Right renal pelvis (tissue), 4 donors: ENCODE data around the gene WDR88. TPM values are rescaled to one million over a fixed set of nuclear protein-coding genes. Genes with fewer than 3 reads are reported as not detected.

Source experiments
- DNase-seq, 4 donors: peaks; one replicate each; pipeline ENCODE4 v3.0.0-alpha.2; 2013; ENCODE audit warnings: low read depth in 4 of 4, low spot score in 3 of 4, missing footprints in 1 of 4
- polyA plus RNA-seq, 4 donors: library from polyadenylated mRNA; unstranded; fragments of 120-200 nt; gene quantifications; one replicate each; pipeline ENCODE4 v1.2.1, GENCODE V29; 2013; ENCODE audit not compliant: insufficient read length in 4 of 4

Gene WDR88, protein sequence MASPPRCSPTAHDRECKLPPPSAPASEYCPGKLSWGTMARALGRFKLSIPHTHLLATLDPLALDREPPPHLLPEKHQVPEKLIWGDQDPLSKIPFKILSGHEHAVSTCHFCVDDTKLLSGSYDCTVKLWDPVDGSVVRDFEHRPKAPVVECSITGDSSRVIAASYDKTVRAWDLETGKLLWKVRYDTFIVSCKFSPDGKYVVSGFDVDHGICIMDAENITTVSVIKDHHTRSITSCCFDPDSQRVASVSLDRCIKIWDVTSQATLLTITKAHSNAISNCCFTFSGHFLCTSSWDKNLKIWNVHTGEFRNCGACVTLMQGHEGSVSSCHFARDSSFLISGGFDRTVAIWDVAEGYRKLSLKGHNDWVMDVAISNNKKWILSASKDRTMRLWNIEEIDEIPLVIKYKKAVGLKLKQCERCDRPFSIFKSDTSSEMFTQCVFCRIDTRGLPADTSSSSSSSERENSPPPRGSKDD
- polyA plus RNA-seq: 1 to 10 TPM in 3 of 4 donors, under 1 TPM in 1; 0.83 to 1.8 (median 1.1) TPM

DNA sequence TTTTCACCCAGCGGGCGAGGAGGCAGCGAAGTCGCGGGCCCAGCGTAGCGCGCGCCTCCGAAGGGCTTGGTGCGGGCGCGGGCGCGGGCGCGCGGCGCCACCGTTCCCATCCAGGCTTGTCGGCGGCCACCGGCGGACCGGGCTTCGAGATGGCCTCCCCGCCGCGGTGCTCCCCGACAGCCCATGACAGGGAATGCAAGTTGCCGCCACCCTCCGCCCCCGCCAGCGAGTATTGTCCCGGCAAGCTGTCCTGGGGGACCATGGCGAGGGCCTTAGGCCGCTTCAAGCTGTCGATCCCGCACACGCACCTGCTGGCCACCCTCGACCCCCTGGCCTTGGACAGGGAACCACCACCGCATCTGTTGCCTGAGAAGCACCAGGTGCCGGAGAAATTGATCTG, at the start of gene WDR88:
TSS of gene WDR88 (plus strand) at position 94 of the 400 bp plus-strand sequence. CDS start at position 150, 56 bp downstream.
- no peak for DNase-seq

DNA sequence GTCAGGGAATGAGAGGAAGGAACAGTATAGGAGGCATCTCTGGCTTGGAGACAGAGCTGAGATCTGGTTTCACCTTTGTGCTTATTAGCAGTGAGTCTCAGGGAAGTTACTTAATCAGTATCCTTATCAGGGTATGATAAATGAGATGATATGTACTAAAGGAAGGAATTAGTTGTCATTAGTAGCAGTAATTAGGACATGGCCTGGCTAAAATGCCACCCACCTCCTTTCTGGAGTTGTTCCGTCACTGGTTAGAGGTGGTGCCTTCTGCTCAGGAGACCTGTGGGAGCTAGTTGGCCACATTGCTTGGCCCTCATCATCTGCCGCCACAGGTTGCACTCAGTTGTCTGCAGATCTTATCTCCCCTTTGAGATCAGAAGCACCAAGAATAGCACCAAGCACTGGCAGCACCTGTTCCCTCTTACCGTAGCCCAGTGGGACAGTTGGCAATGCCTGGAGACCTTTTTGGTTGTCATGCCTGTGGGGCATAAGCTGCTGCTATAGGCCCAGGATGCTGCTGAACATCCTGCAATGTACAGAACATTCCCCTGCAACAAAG, 46.3 kb upstream of the WDR88 start:
- no peak for DNase-seq

DNA sequence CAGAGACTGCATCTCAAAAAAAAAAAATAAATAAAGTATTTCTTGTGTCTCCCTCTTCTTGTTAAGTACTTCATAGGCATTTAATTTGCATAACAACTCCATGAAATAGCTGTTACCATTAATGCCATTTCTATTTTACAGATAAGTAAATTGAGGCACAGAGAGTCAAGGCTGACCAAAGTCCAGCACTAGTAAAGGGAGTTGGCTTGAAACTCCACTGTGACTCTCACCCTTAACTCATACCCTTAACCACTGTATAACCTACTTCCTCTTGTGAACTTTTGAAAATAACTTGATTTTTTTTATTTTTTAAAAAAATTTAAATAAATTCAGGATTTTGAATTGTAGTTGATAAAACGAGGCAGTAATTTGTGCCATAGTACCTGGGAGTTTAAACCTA, 45.0 kb upstream of the WDR88 start:
- DNase-seq: no peak

DNA sequence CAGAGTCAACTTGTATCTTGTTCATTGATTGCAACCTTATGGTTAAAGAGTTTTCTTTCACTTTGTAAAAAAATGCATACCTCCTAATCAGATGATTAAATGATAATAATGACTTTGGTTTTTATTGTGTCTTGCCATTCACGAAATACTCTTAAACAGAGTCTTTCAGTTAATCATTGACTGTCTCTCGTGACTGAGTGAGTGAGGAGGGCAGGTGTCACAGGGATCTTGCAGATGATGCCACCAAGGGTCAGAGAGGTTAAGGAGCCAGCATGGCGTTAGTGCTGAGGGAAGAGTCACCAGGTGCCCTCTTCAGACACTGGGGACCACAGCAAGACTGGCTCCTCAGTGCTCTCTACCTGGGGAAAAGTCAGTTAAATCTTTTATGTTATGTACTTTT, 42.9 kb upstream of the WDR88 start:
- no peak for DNase-seq

DNA sequence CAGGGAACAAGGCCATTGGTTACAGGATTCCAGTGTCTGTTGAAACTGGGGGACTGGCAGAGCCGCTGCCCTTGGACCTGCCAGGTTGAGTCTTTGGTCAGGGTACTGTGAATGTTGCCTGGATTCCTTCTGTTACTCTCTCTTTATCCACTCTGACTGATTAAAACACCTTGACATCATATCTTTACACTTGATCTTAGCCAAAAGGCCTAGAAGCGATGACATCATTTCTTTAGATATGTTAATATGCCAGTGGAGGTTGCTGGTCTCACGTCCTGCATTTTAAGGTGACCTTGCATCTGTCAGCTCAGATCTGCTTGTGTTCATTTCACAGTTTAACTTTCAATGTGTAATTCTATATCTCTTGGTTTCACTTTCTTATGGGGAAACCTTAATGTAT, 41.7 kb upstream of the WDR88 start:
- DNase-seq: no peak

DNA sequence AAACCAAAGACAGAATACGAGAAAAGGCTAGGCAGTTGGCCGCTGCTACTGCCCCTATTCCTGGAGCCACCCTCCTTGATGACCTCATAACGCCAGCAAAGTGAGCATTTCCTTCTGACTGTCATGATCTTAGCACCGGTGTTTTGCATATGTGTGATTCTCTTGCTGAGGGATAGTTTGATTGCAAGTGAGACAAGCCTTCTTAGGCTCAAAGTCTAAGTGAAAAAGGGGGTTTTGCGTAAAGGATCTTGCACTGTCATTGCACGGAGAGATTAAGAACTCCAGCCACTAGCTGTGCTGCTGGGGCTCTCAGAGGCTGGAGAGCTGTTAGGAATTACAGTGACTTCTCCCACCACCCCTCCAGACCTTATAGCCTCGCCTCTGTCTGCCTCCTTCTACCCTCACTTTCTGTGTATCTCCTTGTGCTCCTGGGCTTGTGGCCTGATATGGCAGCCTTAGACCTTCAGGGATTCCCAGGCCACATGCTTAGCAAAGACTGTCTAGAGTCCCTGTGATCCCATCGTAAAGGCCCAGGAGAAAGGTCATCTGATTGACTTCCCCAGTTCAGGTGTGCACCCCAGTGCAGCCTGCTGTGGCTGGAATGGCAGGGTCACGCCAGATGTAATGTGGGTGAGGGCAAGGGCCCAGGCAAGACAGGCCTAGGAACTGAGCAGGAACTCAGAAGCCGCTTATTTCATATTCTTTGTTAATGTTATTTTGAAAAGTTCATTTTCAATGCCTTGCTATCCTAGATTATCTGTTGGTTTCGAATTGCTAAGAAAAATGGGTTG, 38.3 kb upstream of the WDR88 start:
- DNase-seq: no peak

DNA sequence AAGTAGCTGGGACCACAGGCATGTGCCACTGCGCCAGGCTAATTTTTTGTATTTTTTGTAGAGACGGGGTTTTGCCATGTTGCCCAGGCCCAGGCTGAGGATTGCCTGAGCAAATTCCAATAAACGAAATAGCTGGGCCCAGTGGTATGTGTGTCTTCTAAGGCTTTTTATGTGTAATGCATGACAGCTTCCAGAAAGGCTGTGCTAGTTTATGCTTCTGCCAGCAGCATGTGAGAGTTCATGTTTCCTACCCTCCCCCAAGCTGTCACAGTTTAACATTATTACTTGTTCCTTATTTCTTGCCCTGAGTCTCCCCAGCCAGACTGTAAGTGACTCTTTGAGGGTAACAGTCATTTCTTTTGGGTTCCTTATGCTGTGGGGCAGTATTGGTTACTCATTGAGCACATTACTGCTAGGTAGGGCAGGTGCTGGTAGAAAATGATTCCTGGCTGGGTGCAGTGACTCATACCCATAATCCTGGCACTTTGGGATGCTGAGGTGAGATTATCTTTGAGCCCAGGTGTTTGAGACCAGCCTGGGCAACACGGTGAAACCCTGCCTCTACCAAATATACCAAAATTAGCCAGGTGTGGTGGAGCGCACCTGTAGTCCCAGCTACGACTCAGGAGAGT, 37.4 kb upstream of the WDR88 start:
- peak in 2 of 4 donors; percentile 36 to 56 for DNase-seq

DNA sequence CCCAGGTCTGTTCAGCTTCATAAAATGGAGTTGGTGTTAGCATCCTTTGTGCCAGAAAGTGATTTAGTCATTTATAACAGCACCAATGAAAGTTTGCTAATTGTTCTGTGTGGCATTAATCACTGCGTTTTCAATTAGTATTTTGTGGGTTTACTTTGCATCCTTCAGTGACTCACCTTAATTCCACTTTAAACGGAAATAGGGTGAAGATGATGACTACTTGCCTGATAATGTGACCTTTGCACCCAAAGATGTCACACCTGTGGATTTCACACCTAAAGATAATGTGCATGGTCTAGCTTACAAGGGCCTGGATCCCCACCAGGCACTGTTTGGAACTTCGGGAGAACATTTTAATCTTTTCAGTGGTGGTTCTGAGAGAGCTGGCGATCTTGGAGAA, 35.9 kb upstream of the WDR88 start:
- DNase-seq: no peak

DNA sequence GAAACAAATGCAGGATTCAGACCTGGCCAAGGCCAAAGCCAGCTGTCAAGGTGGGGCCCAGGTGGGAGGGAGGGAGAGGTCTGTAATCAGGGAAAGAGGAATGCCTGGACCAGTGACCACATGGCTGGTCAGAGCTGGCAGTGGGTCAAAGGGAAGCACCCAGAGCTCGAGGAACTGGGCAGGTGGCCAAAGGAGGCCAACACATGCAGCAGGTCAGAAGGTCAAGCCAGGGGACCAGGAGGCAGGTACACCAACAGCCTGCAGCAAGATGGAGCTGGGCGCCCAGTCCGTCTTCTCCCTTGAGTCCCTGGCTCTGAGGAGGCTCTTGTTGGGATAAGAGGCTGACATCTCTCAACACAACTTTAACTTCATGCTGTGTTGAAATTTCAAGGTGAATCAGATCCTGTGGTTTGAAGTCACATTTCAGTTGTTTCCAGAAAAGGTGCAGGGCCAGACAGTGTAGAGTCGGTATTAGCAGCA, 33.8 kb upstream of the WDR88 start:
- DNase-seq: no peak

DNA sequence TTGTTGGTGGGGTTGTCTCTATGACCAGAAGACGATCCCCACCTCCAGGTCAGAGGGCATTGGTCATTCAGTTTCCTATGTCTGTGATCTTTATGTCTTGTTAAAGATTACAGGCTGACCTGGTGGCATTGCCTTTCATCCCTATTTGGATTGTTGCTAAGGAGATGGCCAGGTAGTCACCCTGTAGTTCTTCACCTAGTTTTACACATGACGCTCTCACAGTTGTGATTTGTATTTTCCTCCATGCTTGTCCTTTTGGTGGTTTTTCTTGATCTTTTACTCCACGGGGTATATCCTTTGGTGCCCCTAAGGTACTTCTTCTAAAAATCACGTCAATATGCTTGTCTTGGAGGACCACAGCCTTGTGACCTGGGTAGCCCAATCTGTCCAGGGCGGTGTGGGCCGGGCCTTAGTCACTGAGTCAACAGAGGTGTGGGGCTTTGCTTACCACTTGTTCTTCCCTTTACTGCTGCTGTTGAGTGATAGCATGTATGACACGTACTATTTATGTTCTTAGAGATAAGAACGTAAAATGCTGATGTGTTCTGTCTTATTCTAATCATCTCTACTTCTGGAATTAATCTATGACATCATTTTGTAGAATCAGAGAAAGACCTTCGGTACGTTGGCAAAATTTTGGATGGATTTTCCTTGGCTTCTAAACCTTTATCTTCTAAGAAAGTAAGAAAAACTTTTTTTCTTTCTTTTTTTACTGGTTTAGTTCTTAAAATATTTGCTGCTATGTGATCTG, 30.8 kb upstream of the WDR88 start:
- no peak for DNase-seq

DNA sequence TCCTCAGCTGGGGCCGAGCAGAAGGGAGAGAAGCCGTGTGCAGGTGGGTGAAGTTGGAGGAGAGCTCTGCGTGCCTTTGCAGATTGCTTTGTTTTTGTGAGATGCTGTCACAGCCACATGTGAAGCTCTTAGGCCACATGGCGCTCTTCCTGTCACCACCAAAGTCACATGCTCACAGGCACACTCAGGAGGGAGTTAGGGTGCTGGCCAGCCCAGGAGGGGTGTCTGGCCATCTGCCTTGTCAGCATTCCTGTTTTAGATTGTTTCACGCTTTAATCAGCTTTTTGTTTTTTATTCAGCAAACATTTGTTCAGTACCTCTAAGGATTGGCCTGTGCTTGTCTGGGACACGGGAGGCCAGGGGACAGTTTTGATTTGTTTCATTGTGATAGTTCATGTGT, 29.0 kb upstream of the WDR88 start:
- no peak for DNase-seq

DNA sequence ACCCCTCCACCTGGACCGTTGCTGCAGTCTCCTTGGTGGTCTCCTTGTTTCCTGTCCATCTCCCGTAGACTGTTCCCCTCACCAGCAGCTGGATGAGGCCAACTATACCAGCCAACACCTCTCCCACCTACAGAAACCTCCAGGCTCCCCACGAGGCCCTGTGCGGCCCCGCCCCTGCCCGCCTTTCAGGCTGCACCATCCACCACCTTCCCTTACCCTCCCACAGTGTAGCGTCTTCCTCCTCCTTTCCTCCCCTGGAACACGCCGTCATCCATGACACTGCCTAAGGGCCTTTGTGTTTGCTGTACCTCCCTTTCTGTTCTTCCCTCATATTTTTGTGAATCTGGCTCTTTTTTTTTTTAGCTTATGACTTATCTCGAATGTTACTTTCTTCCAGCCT, 23.8 kb upstream of the WDR88 start:
- DNase-seq: no peak

DNA sequence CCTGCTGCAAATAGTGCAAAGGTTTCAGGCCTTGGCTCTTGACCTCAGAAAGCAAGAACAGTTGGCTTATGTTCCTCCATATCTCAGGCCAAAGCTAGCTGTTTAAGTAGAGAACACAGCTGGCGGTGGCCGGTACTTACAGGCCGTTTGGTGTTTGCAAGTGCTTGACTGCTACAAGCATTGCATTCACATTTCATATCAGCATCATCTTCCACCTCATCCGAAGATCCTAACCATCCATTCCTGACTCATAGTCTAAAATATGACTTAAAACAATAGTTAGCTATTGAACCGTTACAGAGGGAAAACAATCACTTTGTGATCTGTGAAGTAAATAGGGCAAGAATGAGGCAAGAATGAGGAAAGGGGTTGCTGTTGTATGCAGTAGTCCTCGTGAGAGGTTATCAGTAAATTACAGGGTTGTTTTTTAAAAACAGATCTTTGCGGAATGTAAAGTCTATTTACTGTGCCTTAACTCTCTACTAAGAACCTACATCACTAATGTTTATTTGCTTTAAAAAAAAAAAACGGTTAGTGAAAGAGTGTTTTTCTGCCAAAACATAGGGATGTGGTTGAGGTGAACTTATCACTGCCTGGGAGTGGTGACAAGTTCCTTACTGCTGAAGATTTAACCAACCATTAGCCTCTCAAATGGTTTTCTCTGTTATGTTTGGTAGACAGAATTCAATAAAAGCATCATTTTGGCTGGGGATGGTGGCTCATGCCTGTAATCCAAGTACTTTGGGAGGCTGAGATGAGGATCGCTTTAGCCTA, 21.6 kb upstream of the WDR88 start:
- no peak for DNase-seq

DNA sequence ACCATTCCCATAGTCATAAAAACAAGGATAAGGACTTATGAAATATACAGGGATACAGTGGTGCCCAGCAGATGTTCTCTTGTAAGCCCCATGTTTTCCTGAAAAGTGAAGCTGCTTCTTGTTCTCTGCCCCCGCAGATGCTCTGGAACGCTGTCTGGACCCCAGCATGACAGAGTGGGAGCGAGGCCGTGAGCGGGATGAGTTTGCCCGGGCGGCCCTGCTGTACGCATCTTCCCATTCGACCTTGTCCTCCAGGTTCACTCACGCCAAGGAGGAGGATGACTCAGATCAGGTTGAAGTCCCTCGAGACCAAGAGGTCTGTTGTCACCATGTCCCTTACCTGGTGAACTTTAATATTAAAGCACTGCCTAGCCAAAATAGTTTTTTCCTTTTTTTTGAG, 20.3 kb upstream of the WDR88 start:
- no peak for DNase-seq

DNA sequence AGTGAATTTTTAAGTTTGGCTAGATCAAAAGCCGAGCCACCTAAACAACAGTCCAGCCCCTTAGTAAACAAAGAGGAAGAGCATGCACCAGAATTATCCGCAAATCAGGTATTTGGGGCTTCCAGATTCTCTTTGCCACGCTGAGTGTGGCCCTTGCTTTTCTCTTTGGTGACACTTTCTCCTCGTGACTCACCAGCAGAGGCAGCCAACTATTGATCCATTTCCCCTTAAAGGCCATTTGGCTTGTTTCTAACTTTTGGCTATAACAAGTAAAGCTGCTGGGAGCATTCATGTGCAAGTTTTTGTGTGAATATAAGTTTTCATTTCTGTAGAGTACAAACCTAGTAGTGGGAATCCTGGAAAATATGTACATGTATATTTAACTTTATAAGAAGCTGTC, 17.6 kb upstream of the WDR88 start:
- DNase-seq: no peak

DNA sequence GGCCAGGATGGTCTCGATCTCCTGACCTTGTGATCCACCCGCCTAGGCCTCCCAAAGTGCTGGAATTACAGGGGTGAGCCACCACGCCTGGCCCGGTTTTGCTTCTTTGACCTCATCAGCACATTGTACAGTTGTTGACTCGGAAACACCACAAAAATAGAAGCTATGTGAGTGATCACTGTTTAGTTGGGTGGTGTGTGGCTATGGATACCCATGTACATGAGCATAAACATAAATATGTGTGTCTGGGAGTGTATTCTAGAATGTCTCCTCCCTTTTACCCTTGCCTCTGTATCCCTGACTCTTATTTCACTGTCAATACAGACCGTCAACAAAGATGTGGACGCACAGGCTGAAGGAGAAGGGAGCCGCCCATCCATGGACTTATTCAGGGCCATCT, 14.4 kb upstream of the WDR88 start:
- no peak for DNase-seq

DNA sequence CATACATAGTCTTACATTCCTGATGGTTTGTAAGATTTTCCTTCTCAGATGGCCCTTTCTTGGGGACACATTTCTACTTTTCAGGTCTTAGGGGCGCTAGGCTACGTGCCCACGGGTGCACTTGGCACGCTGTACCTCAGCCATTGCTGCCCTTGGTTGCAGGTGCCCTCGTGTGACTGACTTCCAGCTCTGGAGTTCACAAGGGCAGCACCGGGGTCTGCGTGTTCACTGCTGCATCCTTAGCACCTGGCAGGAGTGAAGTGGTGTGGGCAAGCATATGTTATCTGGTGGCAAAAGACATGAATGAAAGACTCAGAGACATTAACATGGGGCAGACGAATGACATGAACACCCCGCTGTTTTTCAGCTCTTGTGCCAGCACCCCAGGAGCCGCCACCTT, 13.3 kb upstream of the WDR88 start:
- no peak for DNase-seq

DNA sequence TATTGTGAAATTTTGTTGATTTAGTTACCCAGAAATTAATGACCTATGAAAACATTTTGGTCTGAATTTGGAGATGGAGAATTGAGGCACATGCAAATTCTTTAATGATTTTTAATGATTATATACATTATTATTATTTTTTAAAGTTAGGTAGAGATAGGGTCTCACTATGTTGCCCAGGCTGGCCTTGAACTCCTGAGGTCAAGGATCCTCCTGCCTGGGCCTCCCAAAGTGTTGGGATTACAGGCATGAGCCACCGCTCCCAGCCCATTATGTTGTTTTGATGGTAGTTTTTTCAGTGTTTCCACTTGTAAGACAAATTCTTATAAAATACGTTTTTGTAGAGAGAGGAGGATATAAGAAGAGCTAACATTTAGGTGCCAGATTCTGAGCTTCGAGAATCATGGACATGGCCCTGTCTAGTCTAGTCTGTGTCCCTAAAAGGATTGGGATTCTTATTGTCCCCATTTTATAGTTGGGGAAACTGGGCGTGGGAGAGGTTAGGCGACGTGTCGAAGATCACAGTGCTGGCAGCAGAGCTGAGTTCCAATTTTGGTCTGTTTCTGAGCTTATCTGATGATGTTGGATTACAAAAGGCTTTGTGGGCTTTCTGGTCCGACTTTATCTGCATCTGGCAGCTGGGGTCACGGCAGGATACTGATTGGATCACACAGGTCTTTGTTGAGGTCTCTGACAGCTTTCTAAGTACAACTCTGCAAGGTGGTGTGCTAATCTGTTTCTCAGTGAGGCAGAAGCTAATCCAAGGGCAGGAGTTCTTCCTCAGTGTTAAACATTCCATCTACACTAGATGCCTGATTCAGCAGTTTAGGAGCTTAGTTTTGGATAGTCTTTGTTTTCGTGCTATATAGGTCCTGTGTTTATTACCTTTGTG, 7.5 kb upstream of the WDR88 start:
- DNase-seq: no peak
